Endothelial cell (in vitro differentiated cells): ENCODE results near the gene ECM2. TPM values are rescaled to one million over a fixed set of nuclear protein-coding genes. Genes with fewer than 3 reads are reported as not detected.

Experiments
- DNase-seq: peaks from one replicate; pipeline ENCODE4 v3.0.0; 2021; ENCODE audit warnings: low spot score
- H3K27ac Mint-ChIP-seq: one replicate; pipeline ENCODE4 v1.8.0; 2021; ENCODE audit warnings: mixed read lengths, inconsistent platforms; ENCODE audit not compliant: unreplicated experiment
- H3K27me3 Mint-ChIP-seq: one replicate; pipeline ENCODE4 v1.8.0; 2021; ENCODE audit warnings: mild to moderate bottlenecking, moderate library complexity, mixed read lengths, inconsistent platforms; ENCODE audit not compliant: unreplicated experiment
- H3K36me3 Mint-ChIP-seq: one replicate; pipeline ENCODE4 v1.8.0; 2021; ENCODE audit warnings: mild to moderate bottlenecking, low read depth, mixed read lengths, inconsistent platforms; ENCODE audit not compliant: unreplicated experiment
- H3K4me1 Mint-ChIP-seq: one replicate; pipeline ENCODE4 v1.8.0; 2021; ENCODE audit warnings: mild to moderate bottlenecking, mixed read lengths, inconsistent platforms; ENCODE audit not compliant: unreplicated experiment
- H3K4me3 Mint-ChIP-seq: one replicate; pipeline ENCODE4 v1.8.0; 2021; ENCODE audit warnings: mild to moderate bottlenecking, mixed read lengths, inconsistent platforms; ENCODE audit not compliant: unreplicated experiment
- H3K9me3 Mint-ChIP-seq: one replicate; pipeline ENCODE4 v1.8.0; 2021; ENCODE audit warnings: mixed read lengths, inconsistent platforms; ENCODE audit not compliant: unreplicated experiment
- CTCF ChIP-seq: fragments of 200-600 bp; sonication (generic); IDR thresholded peaks from one replicate; pipeline ENCODE4 v1.5.0; 2021; ENCODE audit warnings: antibody characterized with exemption; ENCODE audit not compliant: unreplicated experiment
- total RNA-seq: library from RNA; stranded (reverse); fragmentation: NEBNext Ultra II Directional; extraction: Animal tissue kit (Norgen Biotek cat#: 25700); gene quantifications from one replicate; pipeline ENCODE4 v1.2.1, GENCODE V29; 2021; ENCODE audit not compliant: unreplicated experiment

Gene ECM2
- total RNA-seq, 1 donor from 2014 or later, result not detected

GRCh38 chr9:92527832-92528521, 7.8 kb downstream of the ECM2 start:
- Mint-ChIP-seq H3K4me1 (no peaks in the 10 kb centered on the region), H3K9me3 (no peaks in the 10 kb centered on the region), H3K36me3 (no peaks in the 10 kb centered on the region), H3K4me3 (no peak overlapping the region), H3K27me3 (no peaks in the 10 kb centered on the region), H3K27ac (no peak overlapping the region)
- TF ChIP-seq CTCF, result no peak
- no peak for DNase-seq

DNA sequence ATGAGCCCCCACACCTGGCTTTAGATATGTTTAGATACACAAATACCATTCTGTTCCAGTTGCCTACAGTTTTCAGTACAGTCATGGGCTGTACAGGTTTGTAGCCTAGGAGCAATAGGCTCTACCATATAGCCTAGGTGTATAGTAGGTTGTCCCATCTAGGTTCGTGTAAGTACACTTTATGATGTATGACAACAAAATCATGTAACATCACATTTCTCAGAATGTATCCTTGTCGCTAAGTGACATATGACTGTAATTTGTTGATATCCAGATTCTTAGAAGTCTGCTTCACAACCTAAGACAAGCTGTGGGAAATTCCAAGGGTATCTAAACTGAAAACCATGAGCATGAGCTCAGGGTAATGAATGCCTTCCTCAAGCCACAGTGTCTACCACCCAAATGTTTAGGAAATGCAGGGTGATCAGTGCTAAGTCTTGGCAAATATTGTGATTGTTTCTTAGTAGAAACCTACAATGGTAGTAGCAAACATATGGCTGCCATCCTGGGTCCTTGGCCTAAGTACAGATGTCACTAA, 8.4 kb downstream of the ECM2 start:
- no peaks in the 10 kb centered on the region for H3K9me3 Mint-ChIP-seq
- no peak overlapping the region for H3K4me3 Mint-ChIP-seq
- TF ChIP-seq CTCF, result no peak
- no peaks in the 10 kb centered on the region for H3K36me3 Mint-ChIP-seq
- H3K4me1 Mint-ChIP-seq, result no peaks in the 10 kb centered on the region
- H3K27ac Mint-ChIP-seq, result no peak overlapping the region
- no peaks in the 10 kb centered on the region for H3K27me3 Mint-ChIP-seq
- DNase-seq, result no peak

GRCh38 chr9:92525306-92525705, 10.5 kb downstream of the ECM2 start:
- DNase-seq, result no peak
- Mint-ChIP-seq H3K9me3 (no peaks in the 10 kb centered on the region), H3K27ac (no peak overlapping the region), H3K4me3 (no peak overlapping the region), H3K36me3 (no peaks in the 10 kb centered on the region), H3K27me3 (no peaks in the 10 kb centered on the region), H3K4me1 (no peaks in the 10 kb centered on the region)
- no peak for TF ChIP-seq CTCF

DNA sequence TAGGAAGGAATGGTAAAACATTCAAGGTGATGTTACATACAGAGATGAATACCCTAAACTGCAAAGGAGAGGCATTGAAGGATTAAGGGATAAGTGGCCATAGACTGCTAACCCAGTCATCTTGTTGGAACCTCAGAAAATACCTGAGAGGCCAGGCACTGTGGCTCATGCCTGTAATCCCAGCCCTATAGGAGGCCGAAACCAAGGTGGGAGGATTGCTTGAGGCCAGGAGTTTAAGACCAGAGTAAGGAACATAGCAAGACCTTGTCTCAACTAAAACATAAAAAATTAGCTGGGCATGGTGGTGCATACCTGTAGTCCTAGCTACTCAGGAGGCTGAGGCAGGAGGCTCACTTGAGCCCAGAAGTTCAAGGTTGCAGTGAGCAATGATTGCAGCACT, 10.9 kb downstream of the ECM2 start:
- no peak overlapping the region for H3K27ac Mint-ChIP-seq
- H3K4me1 Mint-ChIP-seq, result no peaks in the 10 kb centered on the region
- TF ChIP-seq CTCF, result no peak
- DNase-seq, result no peak
- no peaks in the 10 kb centered on the region for H3K27me3 Mint-ChIP-seq
- no peak overlapping the region for H3K4me3 Mint-ChIP-seq
- no peaks in the 10 kb centered on the region for H3K9me3 Mint-ChIP-seq
- H3K36me3 Mint-ChIP-seq, result no peaks in the 10 kb centered on the region
